ENCODE data around the gene NTSR2. TPM values are rescaled to one million over a fixed set of nuclear protein-coding genes. Genes with fewer than 3 reads are reported as not detected.

The NTSR2 gene
- total RNA-seq, 1 experiment from 2014 or later: not detected

DNA sequence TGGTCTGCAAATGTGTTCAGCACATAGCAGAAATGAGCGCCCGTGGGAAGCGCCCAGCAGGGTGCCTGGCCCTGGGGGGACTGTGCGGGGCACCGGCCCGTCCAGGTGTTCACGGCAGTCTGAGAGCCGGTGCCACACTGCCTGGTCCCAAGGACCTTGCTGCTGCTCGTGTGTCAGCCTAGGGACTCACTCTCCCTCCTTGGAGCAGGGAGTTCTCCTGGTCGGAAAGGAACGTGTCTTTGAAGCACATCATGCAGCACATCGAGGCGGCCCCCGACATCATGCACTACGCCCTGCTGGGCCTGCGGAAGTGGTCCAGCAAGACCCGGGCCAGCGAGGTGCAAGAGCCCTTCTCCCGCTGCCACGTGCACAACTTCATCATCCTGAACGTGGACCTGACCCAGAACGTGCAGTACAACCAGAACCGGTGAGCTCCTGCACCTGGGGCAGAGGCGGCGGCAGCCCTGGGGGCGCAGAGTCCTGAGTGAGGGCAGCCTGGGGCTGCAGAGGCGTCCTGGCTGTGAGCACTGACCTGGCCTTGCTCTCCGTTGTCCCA is 36.0 kb downstream of the NTSR2 start:
- TF ChIP-seq E2F1 (CRISPR knock-in tag; IDR thresholded peaks at IDR 0.05): no peak
- no peak for TF ChIP-seq ZNF317 (CRISPR knock-in tag; IDR thresholded peaks at IDR 0.05; ENCODE audit: borderline replicate concordance, low read depth)
- no peak for TF ChIP-seq ZNF219 (CRISPR knock-in tag; IDR thresholded peaks at IDR 0.05; ENCODE audit: borderline replicate concordance)
- TF ChIP-seq ETV6 (CRISPR knock-in tag; IDR thresholded peaks at IDR 0.05): no peak
- no peak for TF ChIP-seq PRDM15 (CRISPR knock-in tag; IDR thresholded peaks at IDR 0.05)
- no peak for TF ChIP-seq ZNF416 (CRISPR knock-in tag; IDR thresholded peaks at IDR 0.05)
- no peak for TF ChIP-seq JAZF1 (CRISPR knock-in tag; IDR thresholded peaks at IDR 0.05)
- TF ChIP-seq, protein P1, sequence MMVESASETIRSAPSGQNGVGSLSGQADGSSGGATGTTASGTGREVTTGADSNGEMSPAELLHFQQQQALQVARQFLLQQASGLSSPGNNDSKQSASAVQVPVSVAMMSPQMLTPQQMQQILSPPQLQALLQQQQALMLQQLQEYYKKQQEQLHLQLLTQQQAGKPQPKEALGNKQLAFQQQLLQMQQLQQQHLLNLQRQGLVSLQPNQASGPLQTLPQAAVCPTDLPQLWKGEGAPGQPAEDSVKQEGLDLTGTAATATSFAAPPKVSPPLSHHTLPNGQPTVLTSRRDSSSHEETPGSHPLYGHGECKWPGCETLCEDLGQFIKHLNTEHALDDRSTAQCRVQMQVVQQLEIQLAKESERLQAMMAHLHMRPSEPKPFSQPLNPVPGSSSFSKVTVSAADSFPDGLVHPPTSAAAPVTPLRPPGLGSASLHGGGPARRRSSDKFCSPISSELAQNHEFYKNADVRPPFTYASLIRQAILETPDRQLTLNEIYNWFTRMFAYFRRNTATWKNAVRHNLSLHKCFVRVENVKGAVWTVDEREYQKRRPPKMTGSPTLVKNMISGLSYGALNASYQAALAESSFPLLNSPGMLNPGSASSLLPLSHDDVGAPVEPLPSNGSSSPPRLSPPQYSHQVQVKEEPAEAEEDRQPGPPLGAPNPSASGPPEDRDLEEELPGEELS (CRISPR knock-in tag; IDR thresholded peaks at IDR 0.05): no peak
- TF ChIP-seq CREB1 (CRISPR knock-in tag; IDR thresholded peaks at IDR 0.05): no peak
- TF ChIP-seq ZNF232 (CRISPR knock-in tag; IDR thresholded peaks at IDR 0.05): no peak
- TF ChIP-seq CREM (CRISPR knock-in tag; IDR thresholded peaks at IDR 0.05): no peak
- TF ChIP-seq ERG (CRISPR knock-in tag; IDR thresholded peaks at IDR 0.05): no peak
- H3K4me1 Mint-ChIP-seq: peaks cover 6% of the 10 kb centered on the region; the same call in 1 of the 2 replicates
- H3K27ac Mint-ChIP-seq: no peak overlapping the region
- no peaks in the 10 kb centered on the region for H3K27me3 Mint-ChIP-seq (ENCODE audit: low read depth)
- DNase-seq (ENCODE audit: low spot score) (no peak), ATAC-seq (no peak)
- ChIA-PET CTCF (interaction anchor here (0.6 kb wide), 1 partner anchor 216 kb away, joined by 3 read pairs; no protein-coding TSS in a partner anchor), POLR2A (no interaction called here)
- H3K36me3 Mint-ChIP-seq: peaks cover 56% of the 10 kb centered on the region
- no peaks in the 10 kb centered on the region for H3K9me3 Mint-ChIP-seq
- no peak overlapping the region for H3K4me3 Mint-ChIP-seq

DNA sequence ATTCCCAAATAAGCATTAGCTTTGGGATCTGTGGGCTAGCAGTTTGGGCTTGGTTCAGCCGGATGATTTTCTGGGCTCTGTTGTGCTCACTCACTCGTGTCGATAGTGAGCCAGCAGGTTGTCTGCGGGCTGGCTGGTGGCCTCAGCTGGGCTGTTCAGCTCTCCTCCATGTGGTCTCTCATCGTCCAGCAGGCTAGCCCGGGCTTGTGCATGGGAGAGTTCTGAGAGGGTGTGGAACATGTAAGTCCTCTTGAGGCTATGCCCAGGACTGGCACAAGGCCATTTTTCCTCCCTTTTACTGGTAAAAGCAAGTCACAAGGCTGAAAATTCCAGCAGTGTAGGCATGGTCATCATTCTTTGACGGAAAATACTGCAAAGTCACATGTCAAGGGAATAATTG is 38.5 kb downstream of the NTSR2 start:
- ChIA-PET POLR2A (no interaction called here), CTCF (interaction anchor here (0.6 to 1.0 kb wide), 2 partner anchors 11 to 148 kb away, joined by 3 read pairs; no protein-coding TSS in a partner anchor)
- ATAC-seq (no peak), DNase-seq (ENCODE audit: low spot score) (no peak)
- H3K9me3 Mint-ChIP-seq: peaks cover 9% of the 10 kb centered on the region
- H3K4me3 Mint-ChIP-seq: no peak overlapping the region
- H3K27me3 Mint-ChIP-seq (ENCODE audit: low read depth): no peaks in the 10 kb centered on the region
- H3K27ac Mint-ChIP-seq: peak overlapping the region; percentile 63; the same call in 1 of the 2 replicates
- TF ChIP-seq, protein P1 (CRISPR knock-in tag; IDR thresholded peaks at IDR 0.05): no peak
- no peak for TF ChIP-seq ZNF263 (CRISPR knock-in tag; IDR thresholded peaks at IDR 0.05; ENCODE audit: low read depth)
- TF ChIP-seq, protein P2, sequence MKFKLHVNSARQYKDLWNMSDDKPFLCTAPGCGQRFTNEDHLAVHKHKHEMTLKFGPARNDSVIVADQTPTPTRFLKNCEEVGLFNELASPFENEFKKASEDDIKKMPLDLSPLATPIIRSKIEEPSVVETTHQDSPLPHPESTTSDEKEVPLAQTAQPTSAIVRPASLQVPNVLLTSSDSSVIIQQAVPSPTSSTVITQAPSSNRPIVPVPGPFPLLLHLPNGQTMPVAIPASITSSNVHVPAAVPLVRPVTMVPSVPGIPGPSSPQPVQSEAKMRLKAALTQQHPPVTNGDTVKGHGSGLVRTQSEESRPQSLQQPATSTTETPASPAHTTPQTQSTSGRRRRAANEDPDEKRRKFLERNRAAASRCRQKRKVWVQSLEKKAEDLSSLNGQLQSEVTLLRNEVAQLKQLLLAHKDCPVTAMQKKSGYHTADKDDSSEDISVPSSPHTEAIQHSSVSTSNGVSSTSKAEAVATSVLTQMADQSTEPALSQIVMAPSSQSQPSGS (CRISPR knock-in tag; IDR thresholded peaks at IDR 0.05; ENCODE audit: borderline replicate concordance, low read depth): no peak
- TF ChIP-seq HMGA2 (CRISPR knock-in tag; IDR thresholded peaks at IDR 0.05): no peak
- TF ChIP-seq CREM (CRISPR knock-in tag; IDR thresholded peaks at IDR 0.05): no peak
- no peak for TF ChIP-seq ZNF671 (CRISPR knock-in tag; IDR thresholded peaks at IDR 0.05)
- no peak for TF ChIP-seq MXD4 (CRISPR knock-in tag; IDR thresholded peaks at IDR 0.05; ENCODE audit: borderline replicate concordance)
- H3K4me1 Mint-ChIP-seq: peaks cover 6% of the 10 kb centered on the region; the same call in 1 of the 2 replicates
- peaks cover 74% of the 10 kb centered on the region for H3K36me3 Mint-ChIP-seq

All from WTC11 (cell line).